Endothelial cell of umbilical vein (primary cell): ENCODE results near the gene BRD3. TPM values are rescaled to one million over a fixed set of nuclear protein-coding genes. Genes with fewer than 3 reads are reported as not detected.

ENCODE experiments used
- BruUV-seq: library from RNA; stranded (reverse); fragments of 400-500 nt; replicated peaks from 2 replicates; lab custom pipeline; 2021; lab: Mats Ljungman, UMichigan
- CTCF ChIA-PET: fragments of 300-600, 350-600 bp; sonication (Branson Sonifier 250); formaldehyde crosslinking; loops from one replicate; lab custom pipeline; 2021; ENCODE audit warnings: antibody characterized with exemption, inconsistent platforms; lab: Charles Lee
- POLR2A ChIA-PET: fragments of 300-600, 350-600 bp; sonication (Branson Sonifier 250); formaldehyde crosslinking; loops from one replicate; lab custom pipeline; 2021; ENCODE audit warnings: antibody characterized with exemption, inconsistent platforms; lab: Charles Lee
- DNase-seq: peaks from one replicate; pipeline ENCODE4 v3.0.0-alpha.2; 2011; ENCODE audit warnings: low read depth, low spot score
- FAIRE-seq: peaks from 2 replicates; lab custom pipeline; 2011; peaks lifted over from hg19 to GRCh38; lab: Jason Lieb, UNC
- H2AFZ ChIP-seq: 2 replicates; pipeline ENCODE4 v1.6.0; 2012; ENCODE audit warnings: low read depth, low read length, control low read depth, inconsistent platforms
- H3K27ac ChIP-seq: 2 replicates; pipeline ENCODE4 v1.5.1; 2011; ENCODE audit warnings: low read depth, mild to moderate bottlenecking, control low read depth, low read length, moderate library complexity; ENCODE audit not compliant: insufficient read depth
- H3K27me3 ChIP-seq, 2 experiments: 2 replicates each; pipeline versions ENCODE4 v1.6.0 to v1.6.1; 2011; ENCODE audit warnings: low read length in 2 of 2, mixed read lengths in 1 of 2; ENCODE audit not compliant: control insufficient read depth in 2 of 2, insufficient read depth in 2 of 2
- H3K36me3 ChIP-seq, 2 experiments: 2 replicates in 1 of 2; 3 replicates in 1 of 2; pipeline ENCODE4 v1.5.1; 2011; ENCODE audit warnings: low read length in 2 of 2, mild to moderate bottlenecking in 1 of 2, moderate library complexity in 1 of 2; ENCODE audit not compliant: control insufficient read depth in 2 of 2, insufficient read depth in 2 of 2; ENCODE audit errors: extremely low read depth in 1 of 2
- H3K4me1 ChIP-seq: 3 replicates; pipeline ENCODE4 v1.5.1; 2011; ENCODE audit warnings: mild to moderate bottlenecking, low read length; ENCODE audit not compliant: control insufficient read depth, insufficient read depth; ENCODE audit errors: extremely low read depth
- H3K4me2 ChIP-seq: 2 replicates; pipeline ENCODE4 v1.6.1; 2011; ENCODE audit warnings: low read length, control low read depth, mixed read lengths; ENCODE audit not compliant: insufficient read depth
- H3K4me3 ChIP-seq, 3 experiments: fragments of 200-600 bp in 1 of 3; sonication (generic), shearing (Covaris generic) in 1 of 3; replicated peaks in 1 of 3; 2 replicates each; pipeline ENCODE4 v1.5.1; 2011 to 2016; ENCODE audit warnings: control low read depth in 3 of 3, low read length in 3 of 3, mild to moderate bottlenecking in 2 of 3, inconsistent platforms in 1 of 3, low read depth in 1 of 3, moderate library complexity in 1 of 3; ENCODE audit not compliant: insufficient read depth in 1 of 3
- H3K79me2 ChIP-seq: 2 replicates; pipeline ENCODE4 v1.6.0; 2012; ENCODE audit warnings: low read length, inconsistent platforms; ENCODE audit not compliant: control insufficient read depth, insufficient read depth
- H3K9ac ChIP-seq: replicated peaks from 2 replicates; pipeline ENCODE3; 2011; ENCODE audit warnings: low read length, control low read depth; ENCODE audit not compliant: insufficient read depth; ENCODE audit errors: extremely low read depth
- H3K9me1 ChIP-seq: replicated peaks from 3 replicates; pipeline ENCODE4 v1.6.0; 2011; ENCODE audit warnings: mild to moderate bottlenecking, low read length; ENCODE audit not compliant: control insufficient read depth, insufficient read depth; ENCODE audit errors: extremely low read depth
- H3K9me3 ChIP-seq: replicated peaks from 2 replicates; pipeline ENCODE4 v1.5.1; 2012; ENCODE audit warnings: low read length, inconsistent platforms; ENCODE audit not compliant: control insufficient read depth, insufficient read depth
- H4K20me1 ChIP-seq: replicated peaks from 2 replicates; pipeline ENCODE3; 2011; ENCODE audit warnings: mild to moderate bottlenecking, low read length; ENCODE audit not compliant: control insufficient read depth, insufficient read depth; ENCODE audit errors: extremely low read depth
- EZH2 ChIP-seq: IDR thresholded peaks from 2 replicates; pipeline ENCODE4 v1.6.1; 2012; ENCODE audit warnings: borderline replicate concordance, low read depth, mild to moderate bottlenecking, moderate library complexity, low read length, inconsistent platforms; ENCODE audit not compliant: severe bottlenecking
- FOS ChIP-seq: IDR thresholded peaks from 2 replicates; pipeline ENCODE4 v1.6.1; 2011; ENCODE audit warnings: mild to moderate bottlenecking, low read length, moderate library complexity, borderline replicate concordance; ENCODE audit not compliant: insufficient read depth
- GATA2 ChIP-seq: IDR thresholded peaks from 2 replicates; pipeline ENCODE4 v1.7.0; 2011; ENCODE audit warnings: low read depth, mild to moderate bottlenecking, moderate library complexity, mixed read lengths, low read length; ENCODE audit not compliant: insufficient read length, insufficient read depth
- JUN ChIP-seq: IDR thresholded peaks from 2 replicates; pipeline ENCODE4 v1.6.1; 2011; ENCODE audit warnings: borderline replicate concordance, low read depth; ENCODE audit not compliant: insufficient read length, insufficient read depth
- MYC ChIP-seq: IDR thresholded peaks from one replicate; pipeline ENCODE4 v1.6.1; 2011; ENCODE audit warnings: mild to moderate bottlenecking, low read depth, low read length
- POLR2A ChIP-seq: IDR thresholded peaks from 2 replicates; pipeline ENCODE4 v1.6.1; 2012; ENCODE audit warnings: low read depth, mild to moderate bottlenecking, control low read depth, low read length
- POLR2AphosphoS5 ChIP-seq: IDR thresholded peaks from 2 replicates; pipeline ENCODE4 v1.6.1; 2012; ENCODE audit warnings: low read depth, mild to moderate bottlenecking, control low read depth, low read length, moderate library complexity; ENCODE audit not compliant: insufficient read depth
- dilution Hi-C: fragments of 300-500 bp; cut with MboI; formaldehyde crosslinking; loops from one replicate; pipeline ENCODE4 v1.15.0; 2019; ENCODE audit warnings: low sequenced_read_pairs; ENCODE audit not compliant: extremely low pct_ligation_motif_present
- intact Hi-C: fragments of 100-400 bp; cut with micrococcal nuclease; formaldehyde crosslinking; loops from one replicate; pipeline ENCODE4 v1.10.0; 2022
- polyA plus RNA-seq, 4 experiments: library from polyadenylated mRNA; depleted of rRNA in 3 of 4; stranded (reverse) in 3 of 4; unstranded in 1 of 4; fragments of >200 nt; gene quantifications; 2 replicates each; pipeline versions ENCODE4 v1.2.1 to v1.2.3, GENCODE V29; 2011 to 2012; ENCODE audit warnings: missing spikeins in 1 of 4
- total RNA-seq: library from RNA; stranded (reverse); gene quantifications from 2 replicates; pipeline ENCODE4 v1.2.3, GENCODE V29; 2021
- TF ChIP-seq, protein P1 (sequence below): IDR thresholded peaks from 2 replicates; pipeline ENCODE4 v1.6.1; 2011; ENCODE audit not compliant: insufficient read depth, insufficient read length
- TF ChIP-seq, protein P2 (sequence below), 2 donors: IDR thresholded peaks; 1 replicate in 1 of 2; 2 replicates in 1 of 2; pipeline ENCODE4 v1.5.1; 2011; ENCODE audit warnings: low read length in 2 of 2, mild to moderate bottlenecking in 2 of 2, moderate library complexity in 2 of 2, control low read depth in 1 of 2, inconsistent platforms in 1 of 2, low read depth in 1 of 2; ENCODE audit not compliant: insufficient read depth in 1 of 2; ENCODE audit errors: extremely low read depth in 1 of 2

Gene BRD3
- total and polyA plus RNA-seq, 2 donors (not counting 3 experiments of a cell fraction or from before 2014, with no cell fraction given) = 10.5 to 47.1 TPM

- BruUV-seq = no TSS peak
- no peak for FAIRE-seq
- TF ChIP-seq GATA2 = no peak
- no peak for TF ChIP-seq JUN
- TF ChIP-seq FOS = no peak
- TF ChIP-seq, protein P1, sequence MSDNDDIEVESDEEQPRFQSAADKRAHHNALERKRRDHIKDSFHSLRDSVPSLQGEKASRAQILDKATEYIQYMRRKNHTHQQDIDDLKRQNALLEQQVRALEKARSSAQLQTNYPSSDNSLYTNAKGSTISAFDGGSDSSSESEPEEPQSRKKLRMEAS = no peak
- TF ChIP-seq EZH2 = no peak
- TF ChIP-seq MYC = no peak
- TF ChIP-seq POLR2A = no peak
- TF ChIP-seq POLR2AphosphoS5 = no peak
- TF ChIP-seq, protein P2, sequence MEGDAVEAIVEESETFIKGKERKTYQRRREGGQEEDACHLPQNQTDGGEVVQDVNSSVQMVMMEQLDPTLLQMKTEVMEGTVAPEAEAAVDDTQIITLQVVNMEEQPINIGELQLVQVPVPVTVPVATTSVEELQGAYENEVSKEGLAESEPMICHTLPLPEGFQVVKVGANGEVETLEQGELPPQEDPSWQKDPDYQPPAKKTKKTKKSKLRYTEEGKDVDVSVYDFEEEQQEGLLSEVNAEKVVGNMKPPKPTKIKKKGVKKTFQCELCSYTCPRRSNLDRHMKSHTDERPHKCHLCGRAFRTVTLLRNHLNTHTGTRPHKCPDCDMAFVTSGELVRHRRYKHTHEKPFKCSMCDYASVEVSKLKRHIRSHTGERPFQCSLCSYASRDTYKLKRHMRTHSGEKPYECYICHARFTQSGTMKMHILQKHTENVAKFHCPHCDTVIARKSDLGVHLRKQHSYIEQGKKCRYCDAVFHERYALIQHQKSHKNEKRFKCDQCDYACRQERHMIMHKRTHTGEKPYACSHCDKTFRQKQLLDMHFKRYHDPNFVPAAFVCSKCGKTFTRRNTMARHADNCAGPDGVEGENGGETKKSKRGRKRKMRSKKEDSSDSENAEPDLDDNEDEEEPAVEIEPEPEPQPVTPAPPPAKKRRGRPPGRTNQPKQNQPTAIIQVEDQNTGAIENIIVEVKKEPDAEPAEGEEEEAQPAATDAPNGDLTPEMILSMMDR (IDR thresholded peaks at IDR 0.05; ENCODE audit: extremely low read depth in 1 of 2, insufficient read depth in 1 of 2, low read depth in 1 of 2, low read length in 2 of 2) = no peak
- Histone ChIP-seq H3K4me3 (no peak overlapping the region), H4K20me1 (no peaks in the 10 kb centered on the region), H3K9me3 (no peaks in the 10 kb centered on the region), H3K4me1 (peaks cover 4% of the 10 kb centered on the region), H3K4me2 (no peak overlapping the region), H3K9ac (no peak overlapping the region), H3K9me1 (no peaks in the 10 kb centered on the region), H3K36me3 (no peaks in the 10 kb centered on the region), H3K27ac (no peak overlapping the region), H3K79me2 (peaks cover 11% of the 10 kb centered on the region), H3K27me3 (peaks cover 16 to 32% of the 10 kb centered on the region in 2 experiments), H2AFZ (no peak overlapping the region)
- dilution Hi-C loops = no loop called here
- no peak for DNase-seq
- ChIA-PET CTCF (interaction anchor here (1.3 kb wide), 1 partner anchor 10 kb away, joined by 3 read pairs; no protein-coding TSS in a partner anchor), POLR2A (no interaction called here)
- intact Hi-C loops = no loop called here
Observed at GRCh38 chr9:134071149-134071548, 3.3 kb upstream of the BRD3 start.
